PC-9 (cell line): ENCODE results near the gene PLIN5.

Experiments
- EZH2 ChIP-seq: fragments of 200-600 bp; sonication (generic); IDR thresholded peaks from 2 replicates; pipeline ENCODE4 v1.8.0; 2017; ENCODE audit warnings: antibody characterized with exemption, low read depth
- TF ChIP-seq, protein P1 (sequence below): fragments of 200-600 bp; sonication (generic); conservative IDR thresholded peaks from 2 replicates; pipeline ENCODE4 v1.6.1; 2017; ENCODE audit warnings: mixed run types, antibody characterized with exemption, mild to moderate bottlenecking, moderate library complexity

- TF ChIP-seq, protein P1, sequence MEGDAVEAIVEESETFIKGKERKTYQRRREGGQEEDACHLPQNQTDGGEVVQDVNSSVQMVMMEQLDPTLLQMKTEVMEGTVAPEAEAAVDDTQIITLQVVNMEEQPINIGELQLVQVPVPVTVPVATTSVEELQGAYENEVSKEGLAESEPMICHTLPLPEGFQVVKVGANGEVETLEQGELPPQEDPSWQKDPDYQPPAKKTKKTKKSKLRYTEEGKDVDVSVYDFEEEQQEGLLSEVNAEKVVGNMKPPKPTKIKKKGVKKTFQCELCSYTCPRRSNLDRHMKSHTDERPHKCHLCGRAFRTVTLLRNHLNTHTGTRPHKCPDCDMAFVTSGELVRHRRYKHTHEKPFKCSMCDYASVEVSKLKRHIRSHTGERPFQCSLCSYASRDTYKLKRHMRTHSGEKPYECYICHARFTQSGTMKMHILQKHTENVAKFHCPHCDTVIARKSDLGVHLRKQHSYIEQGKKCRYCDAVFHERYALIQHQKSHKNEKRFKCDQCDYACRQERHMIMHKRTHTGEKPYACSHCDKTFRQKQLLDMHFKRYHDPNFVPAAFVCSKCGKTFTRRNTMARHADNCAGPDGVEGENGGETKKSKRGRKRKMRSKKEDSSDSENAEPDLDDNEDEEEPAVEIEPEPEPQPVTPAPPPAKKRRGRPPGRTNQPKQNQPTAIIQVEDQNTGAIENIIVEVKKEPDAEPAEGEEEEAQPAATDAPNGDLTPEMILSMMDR = peak; percentile 94
- no peak for TF ChIP-seq EZH2
These were observed 23.2 kb upstream of the PLIN5 start for GRCh38 chr19:4557971-4558941.
